HepG2 (cell line): Measurements from ENCODE around the gene COX6B1.

Experiments used
- CBX5 ChIP-seq: sonication (generic); formaldehyde crosslinking; IDR thresholded peaks from 2 replicates; pipeline ENCODE4 v1.4.0; 2020; ENCODE audit warnings: missing genetic modification reagents, borderline replicate concordance
- ISL2 ChIP-seq: sonication (generic); formaldehyde crosslinking; IDR thresholded peaks from 2 replicates; pipeline ENCODE4 v1.5.0; 2020; ENCODE audit warnings: missing genetic modification reagents
- TF ChIP-seq, protein P1 (sequence below), 2 experiments: IDR thresholded peaks; 2 replicates each; pipeline ENCODE4 v1.6.1; 2011 to 2012; ENCODE audit warnings: low read length in 2 of 2, borderline replicate concordance in 1 of 2, low read depth in 1 of 2, mild to moderate bottlenecking in 1 of 2, moderate library complexity in 1 of 2
- TF ChIP-seq, protein P2 (sequence below): sonication (generic); formaldehyde crosslinking; IDR thresholded peaks from 2 replicates; pipeline ENCODE4 v1.8.0; 2023; ENCODE audit warnings: mild to moderate bottlenecking, missing genetic modification reagents

DNA sequence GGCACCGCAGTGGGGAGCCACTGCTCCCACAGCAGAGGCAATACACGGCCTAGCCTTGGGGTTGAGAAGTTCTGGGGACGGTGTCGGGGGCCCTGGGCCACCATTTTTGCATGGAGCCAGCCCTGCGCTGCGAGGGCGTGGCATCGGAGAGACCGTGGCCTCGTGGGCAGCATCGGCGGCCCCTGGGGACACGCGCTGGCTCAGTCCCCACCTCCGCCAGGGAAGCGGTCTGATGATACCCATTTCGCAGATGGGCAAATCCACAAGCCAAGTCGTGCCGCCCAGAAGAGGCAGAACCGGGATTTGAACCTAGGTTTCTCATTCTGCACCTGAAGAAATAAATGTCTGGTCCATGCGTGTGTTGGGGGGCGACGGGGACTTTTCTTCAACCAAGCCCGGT lies 17.0 kb downstream of the COX6B1 start:
- TF ChIP-seq, protein P1, sequence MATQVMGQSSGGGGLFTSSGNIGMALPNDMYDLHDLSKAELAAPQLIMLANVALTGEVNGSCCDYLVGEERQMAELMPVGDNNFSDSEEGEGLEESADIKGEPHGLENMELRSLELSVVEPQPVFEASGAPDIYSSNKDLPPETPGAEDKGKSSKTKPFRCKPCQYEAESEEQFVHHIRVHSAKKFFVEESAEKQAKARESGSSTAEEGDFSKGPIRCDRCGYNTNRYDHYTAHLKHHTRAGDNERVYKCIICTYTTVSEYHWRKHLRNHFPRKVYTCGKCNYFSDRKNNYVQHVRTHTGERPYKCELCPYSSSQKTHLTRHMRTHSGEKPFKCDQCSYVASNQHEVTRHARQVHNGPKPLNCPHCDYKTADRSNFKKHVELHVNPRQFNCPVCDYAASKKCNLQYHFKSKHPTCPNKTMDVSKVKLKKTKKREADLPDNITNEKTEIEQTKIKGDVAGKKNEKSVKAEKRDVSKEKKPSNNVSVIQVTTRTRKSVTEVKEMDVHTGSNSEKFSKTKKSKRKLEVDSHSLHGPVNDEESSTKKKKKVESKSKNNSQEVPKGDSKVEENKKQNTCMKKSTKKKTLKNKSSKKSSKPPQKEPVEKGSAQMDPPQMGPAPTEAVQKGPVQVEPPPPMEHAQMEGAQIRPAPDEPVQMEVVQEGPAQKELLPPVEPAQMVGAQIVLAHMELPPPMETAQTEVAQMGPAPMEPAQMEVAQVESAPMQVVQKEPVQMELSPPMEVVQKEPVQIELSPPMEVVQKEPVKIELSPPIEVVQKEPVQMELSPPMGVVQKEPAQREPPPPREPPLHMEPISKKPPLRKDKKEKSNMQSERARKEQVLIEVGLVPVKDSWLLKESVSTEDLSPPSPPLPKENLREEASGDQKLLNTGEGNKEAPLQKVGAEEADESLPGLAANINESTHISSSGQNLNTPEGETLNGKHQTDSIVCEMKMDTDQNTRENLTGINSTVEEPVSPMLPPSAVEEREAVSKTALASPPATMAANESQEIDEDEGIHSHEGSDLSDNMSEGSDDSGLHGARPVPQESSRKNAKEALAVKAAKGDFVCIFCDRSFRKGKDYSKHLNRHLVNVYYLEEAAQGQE (IDR thresholded peaks at IDR 0.05; ENCODE audit: borderline replicate concordance in 1 of 2, low read depth in 1 of 2, low read length in 2 of 2): no peak
- TF ChIP-seq CBX5 (CRISPR knock-in tag) (no peak), ISL2 (CRISPR knock-in tag) (no peak)
- TF ChIP-seq, protein P2, sequence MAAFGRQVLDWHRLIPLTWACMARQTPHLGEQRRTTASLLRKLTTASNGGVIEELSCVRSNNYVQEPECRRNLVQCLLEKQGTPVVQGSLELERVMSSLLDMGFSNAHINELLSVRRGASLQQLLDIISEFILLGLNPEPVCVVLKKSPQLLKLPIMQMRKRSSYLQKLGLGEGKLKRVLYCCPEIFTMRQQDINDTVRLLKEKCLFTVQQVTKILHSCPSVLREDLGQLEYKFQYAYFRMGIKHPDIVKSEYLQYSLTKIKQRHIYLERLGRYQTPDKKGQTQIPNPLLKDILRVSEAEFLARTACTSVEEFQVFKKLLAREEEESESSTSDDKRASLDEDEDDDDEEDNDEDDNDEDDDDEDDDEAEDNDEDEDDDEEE: no peak
